Parathyroid adenoma (tissue), 2 donors: ENCODE results near the gene VWA5B1.

Experiments
- H2AFZ ChIP-seq: fragments of 300-600 bp; sonication (generic); one replicate; pipeline ENCODE4 v1.7.0; 2017; ENCODE audit warnings: antibody characterized with exemption, mild to moderate bottlenecking
- H3K27ac ChIP-seq: fragments of 300-600 bp; sonication (generic); one replicate; pipeline ENCODE4 v1.7.0; 2017
- H3K27me3 ChIP-seq: fragments of 300-600 bp; sonication (generic); one replicate; pipeline ENCODE4 v1.7.0; 2017; ENCODE audit warnings: low read length; ENCODE audit not compliant: control insufficient read depth, insufficient read depth
- H3K36me3 ChIP-seq: fragments of 300-600 bp; sonication (generic); one replicate; pipeline ENCODE4 v1.7.0; 2017; ENCODE audit warnings: low read length; ENCODE audit not compliant: control insufficient read depth, insufficient read depth
- H3K4me1 ChIP-seq: fragments of 300-600 bp; sonication (generic); one replicate; pipeline ENCODE4 v1.7.0; 2017; ENCODE audit warnings: control low read depth
- H3K4me2 ChIP-seq: fragments of 300-600 bp; sonication (generic); one replicate; pipeline ENCODE4 v1.7.0; 2017; ENCODE audit warnings: low read length
- H3K4me3 ChIP-seq: fragments of 300-600 bp; sonication (generic); one replicate; pipeline ENCODE4 v1.7.0; 2017; ENCODE audit warnings: low read depth, low read length
- H3K79me2 ChIP-seq: fragments of 300-600 bp; sonication (generic); one replicate; pipeline ENCODE4 v1.7.0; 2017; ENCODE audit warnings: control low read depth
- H3K9ac ChIP-seq: fragments of 300-600 bp; sonication (generic); one replicate; pipeline ENCODE4 v1.7.0; 2017; ENCODE audit warnings: mild to moderate bottlenecking
- H3K9me3 ChIP-seq: fragments of 300-600 bp; sonication (generic); one replicate; pipeline ENCODE4 v1.7.0; 2017; ENCODE audit warnings: low read length; ENCODE audit not compliant: control insufficient read depth
- CTCF ChIP-seq: fragments of 300-600 bp; sonication (generic); IDR thresholded peaks from one replicate; pipeline ENCODE4 v1.7.0; 2017; ENCODE audit warnings: antibody characterized with exemption, mild to moderate bottlenecking
- donor health status: primary hyperparathyroidism.

The VWA5B1 gene

GRCh38 chr1:20404466-20404865 lies 113.8 kb downstream of the VWA5B1 start:
- Histone ChIP-seq H3K4me2 (no peak overlapping the region), H3K36me3 (no peaks in the 10 kb centered on the region), H3K79me2 (no peaks in the 10 kb centered on the region), H3K4me3 (no peak overlapping the region), H3K9me3 (no peaks in the 10 kb centered on the region), H3K27me3 (no peaks in the 10 kb centered on the region), H3K27ac (no peak overlapping the region), H3K4me1 (no peaks in the 10 kb centered on the region), H3K9ac (no peak overlapping the region), H2AFZ (no peak overlapping the region)
- no peak for TF ChIP-seq CTCF
